Stimulated activated CD8-positive, alpha-beta memory T cell treated with anti-CD3 and anti-CD28 coated beads, Interleukin-12 subunit alpha, Interleukin-12 subunit beta, amount 100 ng/mL, for 4 hours (primary cell): ENCODE results near the gene JAKMIP2.
"Not testable (repeated sequence)": the region's sequence is repeated elsewhere in the genome, so short reads cannot be mapped to it uniquely, and the experiment has no call there.

Experiments
- DNase-seq: peaks from one replicate; pipeline ENCODE4 v3.0.0-alpha.2; 2020; ENCODE audit warnings: low read depth

JAKMIP2 gene

GRCh38 chr5:147557876-147558745 is 224.4 kb downstream of the JAKMIP2 start:
- DNase-seq: no peak

- DNase-seq: no peak
Measured at GRCh38 chr5:147555176-147555575, 227.4 kb downstream of the JAKMIP2 start.

- DNase-seq: no peak
Measured at GRCh38 chr5:147554261-147554817, 228.2 kb downstream of the JAKMIP2 start.

- DNase-seq: not testable (repeated sequence)
Measured at GRCh38 chr5:147553817-147554216, 228.7 kb downstream of the JAKMIP2 start.

GRCh38 chr5:147552897-147553296 is 229.6 kb downstream of the JAKMIP2 start:
- DNase-seq: no peak

- no peak for DNase-seq
Measured at GRCh38 chr5:147551677-147552076, 230.9 kb downstream of the JAKMIP2 start.

- no peak for DNase-seq
Measured at GRCh38 chr5:147547730-147548129, 234.8 kb downstream of the JAKMIP2 start.

- no peak for DNase-seq
Measured at GRCh38 chr5:147544556-147544955, 238.0 kb downstream of the JAKMIP2 start.

GRCh38 chr5:147539053-147539452 is 243.5 kb downstream of the JAKMIP2 start:
- no peak for DNase-seq

GRCh38 chr5:147538236-147538635 is 244.3 kb downstream of the JAKMIP2 start:
- no peak for DNase-seq
